CD8-positive, alpha-beta memory T cell (primary cell): Measurements from ENCODE around the gene DOCK7. TPM values are rescaled to one million over a fixed set of nuclear protein-coding genes. Genes with fewer than 3 reads are reported as not detected.

Experiments used
- CTCF ChIA-PET: fragments of 350-600 bp; sonication (Branson Sonifier 250); formaldehyde crosslinking; loops from one replicate; lab custom pipeline; 2021; ENCODE audit warnings: antibody characterized with exemption; lab: Charles Lee
- POLR2A ChIA-PET: fragments of 350-600 bp; sonication (Branson Sonifier 250); formaldehyde crosslinking; loops from one replicate; lab custom pipeline; 2021; ENCODE audit warnings: antibody characterized with exemption; lab: Charles Lee
- DNase-seq, 5 donors: peaks; one replicate each; pipeline versions ENCODE4 v3.0.0 to v3.0.0-alpha.2; 2020 to 2022; ENCODE audit warnings: mixed read lengths in 1 of 5
- H3K27ac ChIP-seq: one replicate; pipeline ENCODE4 v1.7.0; 2013; ENCODE audit warnings: low read depth, mild to moderate bottlenecking, low read length, moderate library complexity
- H3K27me3 ChIP-seq: 2 replicates; pipeline ENCODE4 v1.7.0; 2013; ENCODE audit warnings: low read length, mild to moderate bottlenecking; ENCODE audit not compliant: insufficient read depth, poor library complexity, severe bottlenecking
- H3K36me3 ChIP-seq: 2 replicates; pipeline ENCODE4 v1.7.0; 2013; ENCODE audit warnings: mild to moderate bottlenecking, low read length, moderate library complexity; ENCODE audit not compliant: insufficient read depth
- H3K4me1 ChIP-seq: 2 replicates; pipeline ENCODE4 v1.7.0; 2013; ENCODE audit warnings: mild to moderate bottlenecking, low read length, moderate library complexity; ENCODE audit not compliant: insufficient read depth
- H3K4me3 ChIP-seq: 2 replicates; pipeline ENCODE4 v1.7.0; 2013; ENCODE audit warnings: mild to moderate bottlenecking, low read length
- H3K9me3 ChIP-seq: 2 replicates; pipeline ENCODE4 v1.7.0; 2013; ENCODE audit warnings: mild to moderate bottlenecking, low read length
- H3K27ac Mint-ChIP-seq, 8 donors: one replicate each; pipeline ENCODE4 v1.8.0; 2020 to 2021; ENCODE audit warnings: mixed read lengths in 8 of 8, mild to moderate bottlenecking in 6 of 8, inconsistent platforms in 3 of 8, moderate library complexity in 3 of 8
- H3K27me3 Mint-ChIP-seq, 2 donors: one replicate each; pipeline ENCODE4 v1.8.0; 2020 to 2021; ENCODE audit warnings: mixed read lengths in 2 of 2, mild to moderate bottlenecking in 1 of 2, moderate library complexity in 1 of 2
- H3K36me3 Mint-ChIP-seq, 3 donors: one replicate each; pipeline ENCODE4 v1.8.0; 2020 to 2021; ENCODE audit warnings: mixed read lengths in 3 of 3, inconsistent platforms in 1 of 3, mild to moderate bottlenecking in 1 of 3
- H3K4me1 Mint-ChIP-seq, 3 donors: one replicate each; pipeline ENCODE4 v1.8.0; 2020 to 2021; ENCODE audit warnings: mixed read lengths in 3 of 3, inconsistent platforms in 1 of 3, mild to moderate bottlenecking in 1 of 3
- H3K4me3 Mint-ChIP-seq, 7 donors: one replicate each; pipeline ENCODE4 v1.8.0; 2020 to 2021; ENCODE audit warnings: mixed read lengths in 7 of 7, mild to moderate bottlenecking in 6 of 7, moderate library complexity in 4 of 7, inconsistent platforms in 2 of 7
- H3K9me3 Mint-ChIP-seq, 5 donors: one replicate each; pipeline ENCODE4 v1.8.0; 2020 to 2022; ENCODE audit warnings: mixed read lengths in 5 of 5, mild to moderate bottlenecking in 3 of 5, moderate library complexity in 2 of 5, inconsistent platforms in 1 of 5
- polyA plus RNA-seq: library from polyadenylated mRNA; unstranded; fragments of 300-500 nt; fragmentation: Illumina TruSeq; gene quantifications from one replicate; pipeline ENCODE4 v1.2.3, GENCODE V29; 2021
- total RNA-seq, 2 experiments: library from RNA; stranded (reverse); gene quantifications; one replicate each; pipeline ENCODE4 v1.2.3, GENCODE V29; 2021

DOCK7 gene
- total and polyA plus RNA-seq, 3 experiments from 2014 or later = 2.4 to 10.5 (median 10.5) TPM

- ChIA-PET POLR2A (no interaction called here), CTCF (interaction anchor here (1.2 kb wide), 1 partner anchor 15 kb away, joined by 4 read pairs; no protein-coding TSS in a partner anchor)
- Mint-ChIP-seq H3K4me3 (peak overlapping the region in 6 of 7 donors; percentile 6 to 64 (median 24)), H3K4me1 (peaks cover 16 to 37% (median 26%) of the 10 kb centered on the region in 3 donors), H3K27me3 (no peaks in the 10 kb centered on the region), H3K27ac (peak overlapping the region; percentile 1 to 89 (median 42)), H3K9me3 (no peaks in the 10 kb centered on the region), H3K36me3 (peaks cover 0 to 78% (median 5%) of the 10 kb centered on the region in 3 donors)
- peaks cover 32% of the 10 kb centered on the region for H3K36me3 ChIP-seq
- H3K9me3 ChIP-seq = no peaks in the 10 kb centered on the region
- H3K4me1 ChIP-seq = peaks cover 7% of the 10 kb centered on the region
- H3K27ac ChIP-seq = no peak overlapping the region
- H3K4me3 ChIP-seq = no peak overlapping the region
- no peaks in the 10 kb centered on the region for H3K27me3 ChIP-seq
- DNase-seq = peak in 1 of 5 donors; percentile 7
These were observed 237.9 kb downstream of the DOCK7 start for GRCh38 chr1:62450301-62450700.

GRCh38 chr1:62448221-62448933 lies 239.8 kb downstream of the DOCK7 start:
- Histone ChIP-seq H3K27ac (no peak overlapping the region), H3K9me3 (no peaks in the 10 kb centered on the region), H3K4me1 (peaks cover 7% of the 10 kb centered on the region), H3K36me3 (peaks cover 47% of the 10 kb centered on the region), H3K27me3 (no peaks in the 10 kb centered on the region), H3K4me3 (no peak overlapping the region)
- Mint-ChIP-seq H3K9me3 (no peaks in the 10 kb centered on the region), H3K36me3 (peaks cover 0 to 81% (median 8%) of the 10 kb centered on the region in 3 donors), H3K4me1 (peaks cover 19 to 47% (median 31%) of the 10 kb centered on the region in 3 donors), H3K27me3 (no peaks in the 10 kb centered on the region), H3K27ac (peak overlapping the region in 2 of 8 donors; percentile 17 to 71), H3K4me3 (no peak overlapping the region)
- ChIA-PET POLR2A (no interaction called here), CTCF (no interaction called here)
- DNase-seq = no peak

- H3K36me3 ChIP-seq = peaks cover 52% of the 10 kb centered on the region
- peaks cover 10% of the 10 kb centered on the region for H3K4me1 ChIP-seq
- H3K4me1 Mint-ChIP-seq = peaks cover 27 to 61% (median 44%) of the 10 kb centered on the region in 3 donors
- H3K27ac ChIP-seq = no peak overlapping the region
- H3K27ac Mint-ChIP-seq = peak overlapping the region in 1 of 8 donors; percentile 47
- no peaks in the 10 kb centered on the region for H3K9me3 Mint-ChIP-seq
- no peak overlapping the region for H3K4me3 Mint-ChIP-seq
- no peaks in the 10 kb centered on the region for H3K27me3 Mint-ChIP-seq
- no peaks in the 10 kb centered on the region for H3K27me3 ChIP-seq
- H3K4me3 ChIP-seq = no peak overlapping the region
- H3K36me3 Mint-ChIP-seq = peaks cover 0 to 84% (median 18%) of the 10 kb centered on the region in 3 donors
- no peak for DNase-seq
- ChIA-PET CTCF (no interaction called here), POLR2A (no interaction called here)
- no peaks in the 10 kb centered on the region for H3K9me3 ChIP-seq
These were observed 243.5 kb downstream of the DOCK7 start for GRCh38 chr1:62444701-62445100.

- Histone ChIP-seq H3K36me3 (peaks cover 26% of the 10 kb centered on the region), H3K27me3 (no peaks in the 10 kb centered on the region), H3K4me1 (peaks cover 33% of the 10 kb centered on the region), H3K9me3 (no peaks in the 10 kb centered on the region), H3K4me3 (peak overlapping the region; percentile 23), H3K27ac (peak overlapping the region; percentile 7)
- H3K27ac Mint-ChIP-seq = peak overlapping the region in 5 of 8 donors; percentile 44 to 88 (median 70)
- peaks cover 42 to 62% (median 61%) of the 10 kb centered on the region in 3 donors for H3K4me1 Mint-ChIP-seq
- ChIA-PET CTCF (no interaction called here), POLR2A (no interaction called here)
- peaks cover 0 to 3% of the 10 kb centered on the region in 2 donors for H3K27me3 Mint-ChIP-seq
- H3K36me3 Mint-ChIP-seq = peaks cover 0 to 57% (median 12%) of the 10 kb centered on the region in 3 donors
- DNase-seq = no peak
- peaks cover 0 to 5% (median 0%) of the 10 kb centered on the region in 5 donors for H3K9me3 Mint-ChIP-seq
- peak overlapping the region; percentile 87 to 99 (median 97) for H3K4me3 Mint-ChIP-seq
These were observed 248.4 kb downstream of the DOCK7 start for GRCh38 chr1:62439652-62440371.

GRCh38 chr1:62438163-62438562 lies 250.0 kb downstream of the DOCK7 start:
- POLR2A ChIA-PET = no interaction called here
- CTCF ChIA-PET = no interaction called here
- Mint-ChIP-seq H3K27me3 (peaks cover 0 to 3% of the 10 kb centered on the region in 2 donors), H3K9me3 (peaks cover 0 to 5% (median 0%) of the 10 kb centered on the region in 5 donors), H3K36me3 (peaks cover 0 to 42% (median 10%) of the 10 kb centered on the region in 3 donors), H3K4me3 (peak overlapping the region; percentile 87 to 99 (median 97)), H3K4me1 (peaks cover 39 to 59% (median 58%) of the 10 kb centered on the region in 3 donors), H3K27ac (peak overlapping the region; percentile 55 to 91 (median 88))
- Histone ChIP-seq H3K4me1 (peaks cover 33% of the 10 kb centered on the region), H3K4me3 (peak overlapping the region; percentile 88), H3K36me3 (peaks cover 13% of the 10 kb centered on the region), H3K9me3 (no peaks in the 10 kb centered on the region), H3K27ac (peak overlapping the region; percentile 97), H3K27me3 (no peaks in the 10 kb centered on the region)
- no peak for DNase-seq

- H3K27ac ChIP-seq = peak overlapping the region; percentile 97
- DNase-seq = peak in 4 of 5 donors; percentile 15 to 54 (median 40)
- H3K4me1 Mint-ChIP-seq = peaks cover 39 to 59% (median 58%) of the 10 kb centered on the region in 3 donors
- H3K27me3 Mint-ChIP-seq = peaks cover 0 to 3% of the 10 kb centered on the region in 2 donors
- H3K9me3 ChIP-seq = no peaks in the 10 kb centered on the region
- ChIA-PET CTCF (interaction anchor here (1.0 kb wide), 1 partner anchor 8 kb away, joined by 3 read pairs; no protein-coding TSS in a partner anchor), POLR2A (interaction anchor here (0.6 to 1.1 kb wide), 3 partner anchors 23 to 1158 kb away, joined by 3 to 6 read pairs (median 3); no protein-coding TSS in a partner anchor)
- peak overlapping the region; percentile 90 to 99 (median 97) for H3K4me3 Mint-ChIP-seq
- H3K4me1 ChIP-seq = peaks cover 33% of the 10 kb centered on the region
- H3K9me3 Mint-ChIP-seq = peaks cover 0 to 5% (median 0%) of the 10 kb centered on the region in 5 donors
- H3K27ac Mint-ChIP-seq = peak overlapping the region; percentile 76 to 100 (median 97)
- H3K36me3 Mint-ChIP-seq = peaks cover 0 to 39% (median 10%) of the 10 kb centered on the region in 3 donors
- peak overlapping the region; percentile 88 for H3K4me3 ChIP-seq
- H3K36me3 ChIP-seq = peaks cover 8% of the 10 kb centered on the region
- H3K27me3 ChIP-seq = no peaks in the 10 kb centered on the region
These were observed 250.8 kb downstream of the DOCK7 start for GRCh38 chr1:62437273-62437940.

- Mint-ChIP-seq H3K4me1 (peaks cover 35 to 54% (median 52%) of the 10 kb centered on the region in 3 donors), H3K4me3 (peak within 1 kb of the TSS; percentile 90 to 99 (median 97)), H3K9me3 (peaks cover 0 to 5% (median 0%) of the 10 kb centered on the region in 5 donors), H3K27ac (peak within 1 kb of the TSS; percentile 95 to 100 (median 99)), H3K27me3 (peaks cover 0 to 3% of the 10 kb centered on the region in 2 donors), H3K36me3 (peaks cover 0 to 33% (median 4%) of the 10 kb centered on the region in 3 donors)
- Histone ChIP-seq H3K4me1 (peaks cover 33% of the 10 kb centered on the region), H3K27ac (peak within 1 kb of the TSS; percentile 97), H3K9me3 (no peaks in the 10 kb centered on the region), H3K36me3 (peaks cover 5% of the 10 kb centered on the region), H3K4me3 (peak within 1 kb of the TSS; percentile 88), H3K27me3 (no peaks in the 10 kb centered on the region)
- ChIA-PET CTCF (interaction anchor here (1.0 kb wide), 1 partner anchor 9 kb away, joined by 3 read pairs; no protein-coding TSS in a partner anchor), POLR2A (interaction anchor here (0.6 to 1.6 kb wide), 5 partner anchors 24 to 1354 kb away, joined by 3 to 9 read pairs (median 6); partner anchors contain the start of genes ATG4C and NFIA)
- peak in 4 of 5 donors; percentile 96 to 99 (median 98) for DNase-seq
These were observed 251.5 kb downstream of the DOCK7 start, which contains the start of gene USP1 for GRCh38 chr1:62436466-62437272. USP1 (plus strand) TSS chr1:62437049; CDS start chr1:62439868, 2,819 bp downstream.
